HG03342 (cell line): Measurements from ENCODE around the gene ETV3.

Experiments used
- ATAC-seq: cut with Tn5 transposase; IDR thresholded peaks from one replicate; pipeline ENCODE4 v1.9.1; 2021; ENCODE audit warnings: mild to moderate bottlenecking, moderate library complexity; ENCODE audit not compliant: unreplicated experiment

Gene ETV3

GRCh38 chr1:157162345-157162744, 24.1 kb upstream of the ETV3 start:
- ATAC-seq, result no peak

- no peak for ATAC-seq
Measured at GRCh38 chr1:157161901-157162300, 23.7 kb upstream of the ETV3 start.

- ATAC-seq, result no peak
Measured at GRCh38 chr1:157158967-157159366, 20.8 kb upstream of the ETV3 start.

GRCh38 chr1:157157501-157158190, 19.5 kb upstream of the ETV3 start:
- ATAC-seq, result no peak

DNA sequence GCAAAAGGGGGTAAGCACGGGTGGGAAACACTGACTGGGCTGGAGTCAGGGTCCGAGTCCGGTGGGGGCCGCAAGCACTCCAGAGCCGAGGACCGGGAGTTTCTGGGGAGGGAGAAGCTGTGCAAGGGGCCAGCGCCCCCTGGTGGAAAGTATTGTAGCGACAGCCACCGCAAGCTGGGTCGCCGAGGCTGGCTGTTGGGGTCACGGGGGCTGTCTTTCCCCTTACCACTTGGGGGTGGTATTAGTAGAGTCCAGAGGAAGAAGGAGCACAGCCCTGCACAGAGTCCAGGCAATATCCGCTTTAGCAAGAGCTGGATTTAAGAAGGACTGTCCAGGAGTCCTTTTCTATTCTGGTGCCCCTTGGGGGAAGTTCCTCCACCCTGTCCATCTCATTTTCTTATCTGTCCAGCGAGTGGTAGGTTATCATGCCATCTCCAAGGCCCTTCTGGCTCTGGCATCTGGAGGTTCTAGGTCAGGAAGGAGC, 17.9 kb upstream of the ETV3 start:
- ATAC-seq, result peak; percentile 61

DNA sequence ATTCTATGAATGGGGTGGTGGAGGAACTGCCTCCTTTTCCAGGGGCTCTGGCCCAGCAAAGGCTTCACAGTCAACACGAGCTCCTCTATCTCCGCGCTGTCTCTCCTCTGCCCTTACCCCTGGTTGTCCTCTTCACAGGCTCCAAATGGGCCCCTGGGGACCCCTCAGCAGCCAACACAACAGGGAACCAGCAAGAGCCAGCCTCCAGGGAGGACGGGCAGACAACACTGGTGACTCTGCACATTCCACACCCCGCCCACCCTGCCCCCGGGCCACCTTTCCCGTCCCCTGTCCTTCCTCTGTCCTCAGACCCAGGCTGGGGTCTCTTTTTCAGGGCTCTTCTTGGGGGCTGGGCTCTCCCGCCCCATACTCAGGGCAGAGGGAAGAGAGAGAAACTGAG, 17.5 kb upstream of the ETV3 start:
- peak; percentile 22 for ATAC-seq

GRCh38 chr1:157154940-157155514, 16.8 kb upstream of the ETV3 start:
- no peak for ATAC-seq

DNA sequence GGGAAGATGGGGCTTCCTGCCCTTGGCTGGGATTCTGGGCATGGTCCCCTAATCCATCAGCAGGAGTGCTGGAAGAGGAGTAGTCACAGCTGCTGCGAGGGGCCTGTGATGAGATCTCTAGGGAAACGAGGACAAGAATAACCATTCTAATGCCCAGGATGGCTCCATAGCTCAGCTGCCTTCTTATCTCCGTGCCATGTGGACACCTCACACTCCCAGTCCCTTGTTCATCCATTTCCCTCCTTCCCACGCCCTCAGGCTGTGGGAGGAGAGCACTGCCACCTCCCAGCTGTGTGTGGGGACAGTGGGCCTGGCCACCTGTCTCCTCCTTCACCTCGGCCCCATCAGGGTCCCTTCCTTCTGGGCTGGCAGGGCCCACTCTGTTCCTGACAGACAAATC, 16.1 kb upstream of the ETV3 start:
- ATAC-seq, result no peak

- no peak for ATAC-seq
Measured at GRCh38 chr1:157153746-157154145, 15.6 kb upstream of the ETV3 start.

DNA sequence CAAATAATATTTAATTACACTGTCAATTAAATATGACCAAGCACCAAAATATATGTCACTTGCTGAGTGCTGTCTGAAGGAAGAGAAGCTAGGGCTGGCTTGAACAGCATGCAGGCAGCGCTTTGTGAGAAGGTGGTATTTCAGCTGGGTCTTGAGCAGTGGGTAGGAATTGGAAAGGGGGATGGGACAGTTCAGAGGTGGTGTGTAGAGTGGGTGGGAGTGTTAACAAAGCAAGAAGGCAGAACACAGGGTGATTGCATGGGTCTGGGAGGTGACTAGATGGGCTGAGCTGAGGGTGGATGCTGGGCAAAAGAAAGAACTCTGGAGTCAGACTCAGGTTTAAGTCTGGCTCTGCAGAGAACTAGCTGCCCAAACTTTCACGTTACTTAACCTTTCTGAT, 14.3 kb upstream of the ETV3 start:
- ATAC-seq, result no peak

DNA sequence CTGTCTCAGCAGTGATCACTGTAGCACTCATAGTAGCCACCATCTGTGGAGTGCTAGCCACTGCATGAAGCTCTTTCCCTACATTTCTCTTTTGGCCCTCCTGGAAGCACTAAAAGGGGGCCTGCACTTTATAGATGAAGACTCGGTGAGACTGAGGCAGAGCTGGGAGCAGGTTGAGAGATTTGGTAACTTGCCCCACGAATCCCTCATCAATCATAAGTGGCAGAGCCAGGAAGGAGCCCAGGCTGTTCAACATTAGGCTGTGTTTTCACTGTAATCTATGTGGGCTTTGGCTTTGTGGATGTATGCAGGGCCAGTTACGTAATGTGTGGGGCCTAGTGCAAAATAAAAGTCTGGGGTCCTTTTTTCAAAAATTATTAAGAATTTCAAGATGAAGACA, 13.3 kb upstream of the ETV3 start:
- no peak for ATAC-seq

- no peak for ATAC-seq
Measured at GRCh38 chr1:157151073-157151472, 12.9 kb upstream of the ETV3 start.

DNA sequence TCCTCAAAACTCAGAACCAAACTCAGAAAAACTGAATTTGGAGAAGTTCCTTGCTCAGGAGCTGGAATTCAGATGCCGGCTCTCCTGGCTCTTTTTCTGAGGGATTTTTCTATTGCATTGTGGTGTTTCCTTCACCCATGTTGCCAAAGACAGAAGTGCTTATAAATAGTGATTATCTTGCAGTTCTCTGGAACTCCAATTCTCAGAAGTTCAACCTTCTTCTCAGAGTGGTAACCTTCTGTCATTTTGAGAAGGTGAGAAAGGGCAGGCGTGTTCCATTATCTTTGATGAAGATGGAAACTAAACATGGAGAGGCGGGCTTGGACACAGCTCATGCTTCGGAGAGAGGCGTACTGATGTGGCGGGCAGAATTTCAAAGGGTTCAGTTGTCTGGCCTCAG, 12.4 kb upstream of the ETV3 start:
- ATAC-seq, result no peak

GRCh38 chr1:157147906-157148700, 9.9 kb upstream of the ETV3 start:
- no peak for ATAC-seq

GRCh38 chr1:157147037-157147436, 8.8 kb upstream of the ETV3 start:
- no peak for ATAC-seq

DNA sequence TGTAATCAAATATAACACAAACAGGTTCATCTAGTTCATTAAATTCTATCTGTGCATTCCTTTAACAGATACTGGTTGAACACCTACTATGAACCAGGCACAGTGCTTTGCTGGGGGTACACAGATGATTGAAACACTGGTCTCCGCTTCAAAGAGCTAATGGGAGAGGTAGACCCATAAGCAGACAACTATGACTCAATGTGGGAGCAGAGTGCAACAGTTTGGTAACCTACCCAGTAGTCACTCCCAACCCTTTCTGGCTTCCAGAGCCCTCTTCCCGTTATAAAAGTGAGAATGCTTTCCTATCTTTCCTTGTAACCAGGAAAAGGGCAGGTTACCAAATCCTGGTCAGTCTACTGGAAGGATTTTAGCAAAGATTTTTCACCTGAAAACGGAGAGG, 8.0 kb upstream of the ETV3 start:
- ATAC-seq, result no peak

GRCh38 chr1:157145076-157145475, 6.9 kb upstream of the ETV3 start:
- no peak for ATAC-seq

- ATAC-seq, result no peak
Measured at GRCh38 chr1:157144509-157144908, 6.3 kb upstream of the ETV3 start.

GRCh38 chr1:157142765-157143423, 4.7 kb upstream of the ETV3 start:
- ATAC-seq, result no peak

DNA sequence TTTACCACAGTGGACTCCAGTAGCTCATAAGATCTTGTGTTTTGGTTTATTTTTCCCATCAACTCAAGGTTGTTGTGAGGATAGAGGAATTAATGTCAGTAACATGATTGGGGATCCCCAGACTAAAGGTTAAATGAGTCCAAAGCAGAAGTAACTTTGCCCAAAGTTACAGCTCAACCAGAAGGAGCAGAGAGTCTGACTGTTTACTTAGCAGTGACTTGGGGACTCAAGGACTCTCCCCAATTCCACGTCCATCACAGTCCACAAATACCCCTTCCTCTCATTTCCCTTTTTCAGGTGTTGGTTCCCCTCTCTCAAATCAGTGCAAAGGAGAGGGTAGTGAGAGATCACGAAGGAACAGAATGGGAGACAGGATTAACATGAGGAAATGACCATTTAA, 4.0 kb upstream of the ETV3 start:
- ATAC-seq, result no peak

DNA sequence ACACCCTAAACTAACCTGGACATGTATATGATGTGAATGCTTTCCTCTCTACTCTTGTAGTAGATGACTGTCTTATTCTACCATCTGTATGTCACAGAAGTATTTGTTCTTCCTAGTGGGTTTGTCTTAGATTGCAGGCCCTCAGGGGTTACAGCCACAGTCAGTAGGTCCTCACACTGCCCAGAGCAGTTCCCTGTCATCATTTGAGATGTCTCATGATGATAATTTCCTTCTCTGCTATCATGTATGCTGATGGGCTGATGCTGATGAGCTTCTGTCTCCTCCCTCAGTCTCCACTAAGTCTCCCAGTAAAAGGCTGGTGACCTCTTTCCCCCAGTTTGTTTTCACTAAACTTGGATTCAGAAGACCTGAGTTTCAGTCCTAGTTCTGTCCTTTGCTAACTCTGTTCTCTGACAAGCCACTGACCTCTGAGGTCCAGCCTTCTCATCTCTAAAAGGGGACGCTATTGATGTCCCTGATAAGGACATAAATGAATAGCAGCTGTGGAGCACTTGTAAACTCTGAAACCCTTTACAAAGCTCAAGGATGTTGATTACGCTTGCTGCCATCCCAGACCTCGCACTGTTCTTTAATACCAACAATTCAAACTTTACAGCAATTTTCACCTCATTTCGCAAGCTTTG, 3.1 kb upstream of the ETV3 start:
- ATAC-seq, result no peak
